ENCODE measurements around the gene NAV3. TPM values are rescaled to one million over a fixed set of nuclear protein-coding genes. Genes with fewer than 3 reads are reported as not detected.

The NAV3 gene
- total and polyA plus RNA-seq, 2 experiments from 2014 or later = 1.2 to 9.0 TPM

- peak in 1 of 2 donors; percentile 19 for DNase-seq (ENCODE audit: low read depth in 1 of 2, low spot score in 1 of 2)
- Histone ChIP-seq H3K4me3 (no peak overlapping the region), H3K27me3 (no peaks in the 10 kb centered on the region), H3K9me3 (ENCODE audit: low read depth) (no peaks in the 10 kb centered on the region), H3K4me1 (ENCODE audit: low read depth) (no peaks in the 10 kb centered on the region), H3K36me3 (no peaks in the 10 kb centered on the region), H3K27ac (no peak overlapping the region)
- TF ChIP-seq CTCF (IDR thresholded peaks at IDR 0.05; ENCODE audit: low read depth, low read length) = no peak
These were observed 2.6 kb downstream of the NAV3 start for GRCh38 chr12:77833329-77833728.

GRCh38 chr12:77834618-77835017, 3.9 kb downstream of the NAV3 start:
- no peak for TF ChIP-seq CTCF (IDR thresholded peaks at IDR 0.05; ENCODE audit: low read depth, low read length)
- Histone ChIP-seq H3K9me3 (ENCODE audit: low read depth) (no peaks in the 10 kb centered on the region), H3K4me3 (no peak overlapping the region), H3K36me3 (no peaks in the 10 kb centered on the region), H3K27ac (no peak overlapping the region), H3K4me1 (ENCODE audit: low read depth) (no peaks in the 10 kb centered on the region), H3K27me3 (no peaks in the 10 kb centered on the region)
- DNase-seq (ENCODE audit: low read depth in 1 of 2, low spot score in 1 of 2) = no peak

- no peaks in the 10 kb centered on the region for H3K9me3 ChIP-seq (ENCODE audit: low read depth)
- H3K36me3 ChIP-seq = no peaks in the 10 kb centered on the region
- H3K4me1 ChIP-seq (ENCODE audit: low read depth) = no peaks in the 10 kb centered on the region
- peak in 1 of 2 donors; percentile 65 for DNase-seq (ENCODE audit: low read depth in 1 of 2, low spot score in 1 of 2)
- no peaks in the 10 kb centered on the region for H3K27me3 ChIP-seq
- TF ChIP-seq CTCF (IDR thresholded peaks at IDR 0.05; ENCODE audit: low read depth, low read length) = no peak
- H3K4me3 ChIP-seq = no peak overlapping the region
- no peak overlapping the region for H3K27ac ChIP-seq
These were observed 5.3 kb downstream of the NAV3 start for GRCh38 chr12:77835969-77836368.

- H3K27ac ChIP-seq = no peak overlapping the region
These were observed 7.2 kb downstream of the NAV3 start for GRCh38 chr12:77837876-77838291.

GRCh38 chr12:77841521-77841920, 10.8 kb downstream of the NAV3 start:
- Histone ChIP-seq H3K9me3 (ENCODE audit: low read depth) (no peaks in the 10 kb centered on the region), H3K27me3 (no peaks in the 10 kb centered on the region), H3K4me1 (ENCODE audit: low read depth) (no peaks in the 10 kb centered on the region)

More at GRCh38 chr12:77837876-77838291, 7.2 kb downstream of the NAV3 start:
- H3K36me3 ChIP-seq = no peaks in the 10 kb centered on the region
- H3K4me3 ChIP-seq = no peak overlapping the region
- no peak for TF ChIP-seq CTCF (IDR thresholded peaks at IDR 0.05; ENCODE audit: low read depth, low read length)
- peak in 1 of 2 donors; percentile 34 for DNase-seq (ENCODE audit: low read depth in 1 of 2, low spot score in 1 of 2)
- H3K4me1 ChIP-seq (ENCODE audit: low read depth) = no peaks in the 10 kb centered on the region
- no peaks in the 10 kb centered on the region for H3K27me3 ChIP-seq
- H3K9me3 ChIP-seq (ENCODE audit: low read depth) = no peaks in the 10 kb centered on the region

More at GRCh38 chr12:77841521-77841920, 10.8 kb downstream of the NAV3 start:
- peak in 1 of 2 donors; percentile 50 for DNase-seq (ENCODE audit: low read depth in 1 of 2, low spot score in 1 of 2)
- Histone ChIP-seq H3K4me3 (no peak overlapping the region), H3K27ac (no peak overlapping the region), H3K36me3 (no peaks in the 10 kb centered on the region)
- no peak for TF ChIP-seq CTCF (IDR thresholded peaks at IDR 0.05; ENCODE audit: low read depth, low read length)

Measured in cardiac muscle cell (in vitro differentiated cells and primary cell).